GM18873 (cell line): ENCODE results near the gene HNRNPK.
"Not testable (repeated sequence)": the region's sequence is repeated elsewhere in the genome, so short reads cannot be mapped to it uniquely, and the experiment has no call there.

Source experiments
- ATAC-seq: cut with Tn5 transposase; IDR thresholded peaks from one replicate; pipeline ENCODE4 v1.9.1; 2021; ENCODE audit warnings: mild to moderate bottlenecking, moderate library complexity, moderate number of reproducible peaks; ENCODE audit not compliant: unreplicated experiment, low FRiP score

Gene HNRNPK

DNA sequence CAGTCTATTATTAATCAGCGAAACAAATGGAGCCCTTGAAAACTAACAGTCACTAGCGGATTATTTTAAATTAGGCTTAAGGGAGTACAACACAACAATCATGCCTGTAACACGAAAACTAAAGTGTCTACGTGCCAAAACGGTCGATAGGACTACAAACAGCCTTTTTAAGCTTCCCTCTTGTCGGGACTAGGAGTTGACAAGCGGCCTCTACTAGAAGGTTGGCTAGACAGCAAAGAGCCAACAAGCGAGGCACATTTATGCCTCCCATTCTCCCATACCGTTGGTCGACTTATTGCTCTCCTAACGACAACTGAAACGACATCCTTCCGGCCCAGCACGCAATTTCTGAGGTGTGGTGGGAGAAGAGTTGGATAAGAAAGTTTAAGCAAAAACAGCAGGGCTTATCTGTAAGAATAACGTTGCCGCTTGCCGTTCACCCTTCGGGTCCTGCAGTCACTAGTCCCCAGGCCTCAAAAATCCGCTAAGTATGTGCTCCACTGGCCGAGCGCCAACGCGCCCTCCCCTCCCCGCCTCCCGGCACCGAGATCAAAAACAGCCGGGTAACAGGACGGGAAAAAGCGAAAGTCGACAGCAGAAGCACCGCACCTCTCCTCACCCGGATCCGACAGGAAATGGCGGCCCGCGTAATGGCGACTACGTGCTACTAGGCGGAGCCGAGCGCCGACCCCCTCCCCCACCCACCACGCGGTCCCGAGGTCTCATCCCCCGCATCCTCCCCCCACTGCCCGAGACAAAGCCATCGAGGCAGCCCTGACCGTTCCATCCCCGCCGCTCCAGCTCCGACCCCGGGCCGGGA, 813 bp downstream of the HNRNPK start:
- ATAC-seq = no peak

- ATAC-seq = no peak
Observed at GRCh38 chr9:83977196-83977595, 2.8 kb downstream of the HNRNPK start.

DNA sequence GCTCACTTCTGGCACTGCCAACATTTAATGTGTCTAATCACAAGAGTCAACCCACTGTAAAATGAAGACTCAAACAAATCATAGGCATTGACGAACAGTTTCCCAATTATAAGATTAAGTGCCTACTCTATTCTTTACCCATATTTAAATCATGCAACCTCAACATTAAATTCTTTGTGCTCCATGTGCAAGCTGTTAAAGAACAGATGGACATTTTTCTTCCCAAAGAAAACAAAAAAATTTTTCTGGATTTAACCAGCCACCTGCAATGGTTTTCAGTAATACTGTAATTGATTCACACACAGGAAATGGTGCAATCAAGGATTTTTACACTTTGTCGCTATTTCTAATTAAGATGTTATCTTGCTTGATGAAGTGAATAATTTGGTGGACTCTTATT, 3.6 kb downstream of the HNRNPK start:
- no peak for ATAC-seq

GRCh38 chr9:83975300-83975699, 4.7 kb downstream of the HNRNPK start:
- no peak for ATAC-seq

DNA sequence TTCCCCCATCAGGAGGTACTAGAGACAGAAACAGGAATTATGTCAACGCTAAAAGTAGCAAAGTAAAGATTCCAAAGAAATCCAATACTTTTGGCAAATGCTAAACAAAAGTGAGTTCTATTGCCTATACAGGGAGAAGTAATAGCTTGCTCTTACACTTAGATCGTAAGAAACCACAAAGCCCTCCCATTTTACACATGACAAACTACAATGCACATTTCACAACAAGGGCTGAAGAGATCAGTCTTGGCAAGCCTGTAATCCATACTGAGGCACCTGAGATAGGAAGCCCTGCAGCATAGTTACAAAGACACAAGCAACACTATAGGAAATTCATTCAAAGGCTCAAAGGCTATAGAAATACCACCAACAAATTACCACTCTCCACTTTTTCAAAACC, 7.7 kb downstream of the HNRNPK start:
- no peak for ATAC-seq

DNA sequence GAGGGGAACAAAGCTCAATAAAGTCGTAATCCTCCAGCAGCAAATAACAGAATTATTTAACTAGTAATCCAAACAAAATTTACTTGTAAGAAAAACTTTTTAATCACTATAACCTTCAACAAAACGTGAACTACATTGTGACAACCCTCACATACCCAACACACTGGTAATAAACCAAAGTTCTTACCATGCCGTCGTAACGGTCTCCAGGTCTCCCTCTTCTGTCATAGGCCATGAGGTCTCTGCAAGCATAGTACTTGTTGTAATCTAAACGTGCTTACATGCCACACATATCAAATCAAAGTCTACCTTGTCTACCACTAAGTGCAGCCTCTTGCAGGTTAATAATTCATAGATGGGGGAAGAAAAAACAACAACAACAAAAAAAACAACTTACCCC, 8.5 kb downstream of the HNRNPK start:
- ATAC-seq = no peak

- ATAC-seq = no peak
Observed at GRCh38 chr9:83969602-83970001, 10.4 kb downstream of the HNRNPK start.

- ATAC-seq = no peak
Observed at GRCh38 chr9:83967073-83967472, 12.9 kb downstream of the HNRNPK start.

- ATAC-seq = no peak
Observed at GRCh38 chr9:83966209-83966582, 13.8 kb downstream of the HNRNPK start.

- ATAC-seq = no peak
Observed at GRCh38 chr9:83965350-83966208, 14.4 kb downstream of the HNRNPK start.

DNA sequence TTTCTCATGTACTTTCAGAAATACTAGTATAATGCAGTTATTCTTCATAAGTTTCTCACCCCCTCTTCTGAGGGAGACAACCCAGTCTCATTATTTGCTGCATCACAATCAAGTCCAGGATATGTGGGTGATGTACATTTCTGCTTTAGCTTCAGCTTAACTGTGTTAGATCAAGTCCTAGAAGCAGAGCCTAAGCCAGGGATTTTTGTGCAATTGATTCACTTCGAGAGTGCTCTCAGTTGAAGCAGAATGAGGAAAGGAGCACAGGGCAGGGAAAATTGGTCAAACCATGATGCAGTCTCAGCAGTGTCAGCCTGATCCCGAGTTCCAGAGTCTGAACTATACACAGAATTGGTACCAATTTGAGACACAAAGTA, 15.1 kb downstream of the HNRNPK start:
- no peak for ATAC-seq

GRCh38 chr9:83962165-83962564, 17.9 kb downstream of the HNRNPK start:
- ATAC-seq = no peak

DNA sequence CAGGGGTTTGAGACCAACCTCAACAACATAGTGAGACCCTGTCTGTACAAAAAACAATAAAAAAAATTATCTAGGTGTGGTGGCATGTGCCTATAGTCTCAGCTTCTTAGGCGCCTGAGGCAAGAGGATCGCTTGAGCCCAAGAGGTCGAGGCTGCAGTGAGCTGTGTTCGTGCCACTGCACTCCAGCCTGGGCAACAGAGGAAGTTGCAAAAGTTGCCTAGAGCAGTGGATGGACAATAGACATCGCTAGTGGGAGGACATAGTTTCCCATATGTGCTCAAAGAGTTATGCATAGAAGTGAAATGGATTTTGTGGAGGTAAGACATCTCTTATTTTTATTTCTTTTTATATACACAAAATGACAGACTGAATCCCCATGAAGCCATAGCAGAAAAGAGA, 19.0 kb downstream of the HNRNPK start:
- ATAC-seq = no peak

GRCh38 chr9:83959061-83959460, 21.0 kb downstream of the HNRNPK start:
- no peak for ATAC-seq

GRCh38 chr9:83957248-83957513, 22.8 kb downstream of the HNRNPK start:
- no peak for ATAC-seq

DNA sequence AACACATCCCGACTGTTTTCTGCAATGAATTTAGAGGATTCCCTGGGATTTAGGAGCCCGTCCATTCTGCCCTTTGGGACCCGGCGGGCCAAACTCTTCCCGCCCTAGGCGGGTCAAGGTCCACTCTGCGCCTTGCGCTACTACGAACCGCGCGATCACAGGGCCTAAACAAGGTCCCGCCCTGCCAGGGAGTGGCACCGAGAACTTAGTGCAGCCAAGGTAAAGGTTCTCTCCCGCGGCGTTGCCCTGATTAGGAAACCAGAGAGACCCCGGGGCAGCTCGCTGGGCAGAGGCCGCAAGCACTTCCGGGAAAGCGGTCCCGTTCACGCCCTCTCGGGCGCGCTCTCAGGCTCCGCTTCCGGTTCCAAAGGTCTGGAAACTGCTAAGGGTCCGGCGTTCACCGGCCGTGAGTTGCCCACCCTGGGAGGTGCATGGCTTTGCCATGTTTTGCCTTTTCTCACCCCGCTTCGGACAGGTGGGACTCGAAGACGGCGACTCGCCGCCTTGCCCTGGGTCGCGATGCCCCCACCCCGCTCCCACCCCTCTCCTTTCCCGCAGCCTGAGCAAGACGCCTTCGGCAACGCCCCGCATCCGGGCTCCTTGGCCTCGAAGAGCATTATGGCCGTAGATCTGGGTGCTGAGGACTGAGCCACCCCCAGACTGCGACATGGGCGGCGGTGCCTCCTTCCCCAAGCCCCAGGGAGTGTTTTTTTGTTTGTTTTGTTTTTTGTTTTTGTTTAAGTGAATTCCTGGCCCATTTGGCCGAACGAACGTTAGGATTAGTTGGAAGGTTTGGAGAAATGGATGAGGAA, 23.4 kb downstream of the HNRNPK start:
- ATAC-seq = peak; percentile 54

- ATAC-seq = peak; percentile 45
Observed at GRCh38 chr9:83956086-83956435, 24.0 kb downstream of the HNRNPK start.

GRCh38 chr9:83948096-83948495, 31.9 kb downstream of the HNRNPK start:
- ATAC-seq = not testable (repeated sequence)

DNA sequence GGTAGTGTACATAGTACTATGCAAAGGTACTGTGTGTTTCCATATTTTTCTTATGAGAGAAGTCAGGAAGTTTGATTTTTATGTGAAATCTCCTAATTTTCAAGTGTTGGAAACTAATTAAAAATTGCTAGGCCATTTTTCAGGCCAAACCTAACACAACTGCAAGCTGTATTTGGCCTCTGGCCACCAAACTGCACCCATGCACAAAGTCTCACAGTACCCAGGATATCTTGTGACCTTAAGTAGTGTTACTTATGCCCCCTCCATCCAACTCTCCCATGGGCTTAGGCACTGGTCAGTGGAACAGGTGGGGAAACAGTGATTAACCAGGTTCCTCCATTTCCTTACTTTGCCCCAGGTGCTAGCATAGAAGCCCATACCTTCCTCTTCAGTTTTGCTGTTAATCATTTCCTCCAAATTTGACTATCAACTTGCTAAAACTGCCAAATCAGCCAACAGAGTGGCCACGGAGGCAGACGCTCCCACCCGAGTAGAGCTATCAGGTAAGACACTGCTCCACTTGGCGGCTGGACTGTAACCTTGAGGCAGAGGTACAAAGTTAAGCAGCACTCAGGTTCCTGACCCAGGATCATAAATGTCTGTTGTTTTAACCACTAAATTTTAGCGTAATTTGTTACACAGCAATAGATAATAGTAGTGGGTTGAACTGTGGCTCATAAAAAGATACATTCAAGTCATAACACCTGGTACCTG, 39.3 kb downstream of the HNRNPK start:
- no peak for ATAC-seq

DNA sequence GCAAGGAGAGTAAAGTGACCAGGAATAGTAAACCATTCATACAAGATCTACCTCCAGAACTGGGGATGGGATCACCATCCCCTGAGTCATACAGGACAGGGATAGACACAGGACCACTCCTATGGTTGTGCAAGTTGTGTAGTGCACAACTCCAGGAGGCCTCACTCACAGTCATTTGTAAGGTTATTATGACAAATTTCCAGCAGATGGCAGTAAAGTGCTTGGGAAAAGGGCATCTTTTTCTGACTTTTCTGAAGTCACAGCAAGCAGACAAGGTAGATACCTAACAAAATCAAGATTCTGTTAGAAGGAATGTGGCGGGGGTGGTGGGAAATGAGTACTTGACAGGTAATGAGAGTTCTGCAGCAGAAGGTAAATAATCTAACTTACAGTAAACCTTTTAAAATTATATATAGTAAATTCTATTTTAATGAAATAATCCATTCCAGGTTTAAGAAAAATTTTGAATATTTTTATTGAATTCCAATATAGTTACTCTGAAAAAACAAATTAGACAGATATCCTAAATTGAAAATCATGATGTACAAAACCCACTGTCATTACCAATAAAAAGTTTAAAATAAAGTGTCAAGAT, 42.1 kb downstream of the HNRNPK start:
- ATAC-seq = peak; percentile 55
